HEK293 (cell line): Measurements from ENCODE around the gene TPP1.

Source experiments
- CTCF ChIA-PET: fragments of 350-600 bp; formaldehyde crosslinking; extraction: SDS; loops from one replicate; lab custom pipeline; 2021; ENCODE audit warnings: antibody characterized with exemption; lab: Yijun Ruan, JAX
- POLR2A ChIA-PET: fragments of 300-600 bp; formaldehyde crosslinking; extraction: SDS; loops from one replicate; lab custom pipeline; 2020; ENCODE audit warnings: antibody characterized with exemption, inconsistent platforms; lab: Yijun Ruan, JAX
- H3K27ac ChIP-seq: fragments of 200-500 bp; sonication (Bioruptor generic); 2 replicates; pipeline ENCODE4 v1.5.1; 2014; ENCODE audit warnings: low read depth, low read length, control low read depth, inconsistent platforms; ENCODE audit errors: extremely low read depth
- H3K36me3 ChIP-seq, 2 experiments: fragments of 200-500 bp in 1 of 2; sonication (Bioruptor generic) in 1 of 2; 1 replicate in 1 of 2; 2 replicates in 1 of 2; pipeline ENCODE4 v1.5.1; 2014 to 2017; ENCODE audit warnings: inconsistent platforms in 2 of 2, low read length in 2 of 2; ENCODE audit not compliant: control insufficient read depth in 2 of 2, insufficient read depth in 1 of 2
- H3K4me1 ChIP-seq: fragments of 200-500 bp; sonication (Bioruptor generic); 2 replicates; pipeline ENCODE4 v1.5.1; 2014; ENCODE audit warnings: mild to moderate bottlenecking, low read length, inconsistent platforms; ENCODE audit not compliant: control insufficient read depth, insufficient read depth
- H3K4me3 ChIP-seq: 2 replicates; pipeline ENCODE4 v1.5.1; 2011; ENCODE audit warnings: low read depth, mild to moderate bottlenecking, control low read depth, low read length, moderate library complexity
- H3K9me3 ChIP-seq: fragments of 200-500 bp; sonication (Bioruptor generic); 2 replicates; pipeline ENCODE4 v1.5.1; 2014; ENCODE audit warnings: low read depth, low read length, inconsistent platforms; ENCODE audit not compliant: control insufficient read depth, insufficient read depth
- CTCF ChIP-seq: fragments of 450-650 bp; formaldehyde crosslinking; IDR thresholded peaks from 2 replicates; pipeline ENCODE4 v1.5.1; 2016; ENCODE audit warnings: missing biosample characterization, missing genetic modification characterization
- GLIS2 ChIP-seq: fragments of 450-650 bp; formaldehyde crosslinking; IDR thresholded peaks from 2 replicates; pipeline ENCODE4 v1.5.1; 2016; ENCODE audit warnings: missing biosample characterization, missing genetic modification characterization
- MZF1 ChIP-seq: fragments of 450-650 bp; formaldehyde crosslinking; IDR thresholded peaks from 2 replicates; pipeline ENCODE4 v1.5.1; 2017; ENCODE audit warnings: missing biosample characterization, missing genetic modification characterization, borderline replicate concordance
- SP3 ChIP-seq: fragments of 450-650 bp; formaldehyde crosslinking; IDR thresholded peaks from 2 replicates; pipeline ENCODE4 v1.5.1; 2016; ENCODE audit warnings: missing biosample characterization, missing genetic modification characterization
- ZBTB11 ChIP-seq: fragments of 450-650 bp; formaldehyde crosslinking; conservative IDR thresholded peaks from 2 replicates; pipeline ENCODE4 v1.5.1; 2016; ENCODE audit warnings: low read depth, missing biosample characterization, missing genetic modification characterization
- ZBTB21 ChIP-seq: fragments of 450-650 bp; formaldehyde crosslinking; IDR thresholded peaks from 2 replicates; pipeline ENCODE4 v1.5.1; 2017; ENCODE audit warnings: missing biosample characterization, missing genetic modification characterization
- ZNF133 ChIP-seq: fragments of 450-650 bp; formaldehyde crosslinking; IDR thresholded peaks from 2 replicates; pipeline ENCODE4 v1.5.1; 2016; ENCODE audit warnings: missing biosample characterization, missing genetic modification characterization
- ZNF138 ChIP-seq: fragments of 450-650 bp; formaldehyde crosslinking; IDR thresholded peaks from 2 replicates; pipeline ENCODE4 v1.5.1; 2016; ENCODE audit warnings: missing biosample characterization, missing genetic modification characterization, borderline replicate concordance
- ZNF169 ChIP-seq: fragments of 450-650 bp; formaldehyde crosslinking; IDR thresholded peaks from 2 replicates; pipeline ENCODE4 v1.5.1; 2016; ENCODE audit warnings: missing biosample characterization, missing genetic modification characterization
- ZNF2 ChIP-seq: fragments of 450-650 bp; formaldehyde crosslinking; IDR thresholded peaks from 2 replicates; pipeline ENCODE4 v1.5.1; 2016; ENCODE audit warnings: missing biosample characterization, missing genetic modification characterization
- ZNF211 ChIP-seq: fragments of 450-650 bp; formaldehyde crosslinking; IDR thresholded peaks from 2 replicates; pipeline ENCODE4 v1.5.1; 2016; ENCODE audit warnings: low read depth, missing biosample characterization, missing genetic modification characterization
- ZNF433 ChIP-seq: fragments of 450-650 bp; formaldehyde crosslinking; IDR thresholded peaks from 2 replicates; pipeline ENCODE4 v1.5.1; 2016; ENCODE audit warnings: missing biosample characterization, missing genetic modification characterization, low read depth
- ZNF548 ChIP-seq: fragments of 450-650 bp; formaldehyde crosslinking; IDR thresholded peaks from 2 replicates; pipeline ENCODE4 v1.5.1; 2016; ENCODE audit warnings: missing biosample characterization, missing genetic modification characterization
- ZNF549 ChIP-seq: fragments of 450-650 bp; IDR thresholded peaks from 2 replicates; pipeline ENCODE4 v1.5.1; 2018; ENCODE audit warnings: missing biosample characterization, missing genetic modification characterization, mild to moderate bottlenecking, inconsistent platforms, moderate library complexity
- ZNF660 ChIP-seq: fragments of 450-650 bp; IDR thresholded peaks from 2 replicates; pipeline ENCODE4 v1.5.1; 2018; ENCODE audit warnings: missing biosample characterization, mild to moderate bottlenecking, missing genetic modification characterization
- ZXDB ChIP-seq: fragments of 450-650 bp; formaldehyde crosslinking; IDR thresholded peaks from 2 replicates; pipeline ENCODE4 v1.5.1; 2016; ENCODE audit warnings: missing biosample characterization, missing genetic modification characterization
- TF ChIP-seq, protein P1 (sequence below): IDR thresholded peaks from 2 replicates; pipeline ENCODE4 v1.6.1; 2011; ENCODE audit warnings: mild to moderate bottlenecking, low read depth, low read length, borderline replicate concordance
- TF ChIP-seq, protein P2 (sequence below): fragments of 450-650 bp; formaldehyde crosslinking; IDR thresholded peaks from 2 replicates; pipeline ENCODE4 v1.5.1; 2016; ENCODE audit warnings: missing biosample characterization, missing genetic modification characterization

TPP1 gene

DNA sequence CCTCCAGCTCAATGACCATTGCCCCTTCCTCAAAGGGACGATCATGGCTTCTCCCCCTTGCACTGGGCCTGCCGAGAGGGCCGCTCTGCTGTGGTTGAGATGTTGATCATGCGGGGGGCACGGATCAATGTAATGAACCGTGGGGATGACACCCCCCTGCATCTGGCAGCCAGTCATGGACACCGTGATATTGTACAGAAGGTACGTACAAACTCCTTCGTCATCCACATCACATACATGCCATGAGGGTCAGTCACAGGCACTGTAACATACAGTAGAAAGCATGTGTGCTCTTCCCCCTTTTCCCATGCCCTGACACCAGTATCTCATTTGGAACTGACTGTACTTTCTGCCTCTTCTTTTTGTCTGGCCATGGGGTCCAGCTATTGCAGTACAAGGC, 11.2 kb downstream of the TPP1 start:
- ChIA-PET CTCF (interaction anchor here (1.3 kb wide), 1 partner anchor 9 kb away, joined by 4 read pairs; no protein-coding TSS in a partner anchor), POLR2A (interaction anchor here (1.3 to 1.5 kb wide), 2 partner anchors 75 to 127 kb away, joined by 6 to 7 read pairs; partner anchors contain the start of genes ARFIP2, MRPL17 and TIMM10B)
- no peak overlapping the region for H3K4me3 ChIP-seq
- no peaks in the 10 kb centered on the region for H3K4me1 ChIP-seq
- H3K36me3 ChIP-seq, result peaks cover 0 to 46% of the 10 kb centered on the region in 2 experiments; a peak in 1 of 3 replicates
- H3K9me3 ChIP-seq, result no peaks in the 10 kb centered on the region
- TF ChIP-seq, protein P1, sequence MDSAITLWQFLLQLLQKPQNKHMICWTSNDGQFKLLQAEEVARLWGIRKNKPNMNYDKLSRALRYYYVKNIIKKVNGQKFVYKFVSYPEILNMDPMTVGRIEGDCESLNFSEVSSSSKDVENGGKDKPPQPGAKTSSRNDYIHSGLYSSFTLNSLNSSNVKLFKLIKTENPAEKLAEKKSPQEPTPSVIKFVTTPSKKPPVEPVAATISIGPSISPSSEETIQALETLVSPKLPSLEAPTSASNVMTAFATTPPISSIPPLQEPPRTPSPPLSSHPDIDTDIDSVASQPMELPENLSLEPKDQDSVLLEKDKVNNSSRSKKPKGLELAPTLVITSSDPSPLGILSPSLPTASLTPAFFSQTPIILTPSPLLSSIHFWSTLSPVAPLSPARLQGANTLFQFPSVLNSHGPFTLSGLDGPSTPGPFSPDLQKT, result no peak
- TF ChIP-seq ZNF133 (tag by site-specific recombination) (no peak), ZNF548 (no peak), ZNF138 (tag by site-specific recombination) (no peak), ZXDB (tag by site-specific recombination) (no peak), ZNF169 (tag by site-specific recombination) (no peak), ZNF2 (tag by site-specific recombination) (no peak), ZNF549 (tag by site-specific recombination) (no peak), ZBTB11 (tag by site-specific recombination) (no peak), ZNF211 (no peak), GLIS2 (no peak), ZNF433 (tag by site-specific recombination) (no peak), MZF1 (tag by site-specific recombination) (no peak), ZNF660 (tag by site-specific recombination) (no peak), SP3 (tag by site-specific recombination) (no peak), CTCF (tag by site-specific recombination) (no peak), ZBTB21 (tag by site-specific recombination) (no peak)
- TF ChIP-seq, protein P2, sequence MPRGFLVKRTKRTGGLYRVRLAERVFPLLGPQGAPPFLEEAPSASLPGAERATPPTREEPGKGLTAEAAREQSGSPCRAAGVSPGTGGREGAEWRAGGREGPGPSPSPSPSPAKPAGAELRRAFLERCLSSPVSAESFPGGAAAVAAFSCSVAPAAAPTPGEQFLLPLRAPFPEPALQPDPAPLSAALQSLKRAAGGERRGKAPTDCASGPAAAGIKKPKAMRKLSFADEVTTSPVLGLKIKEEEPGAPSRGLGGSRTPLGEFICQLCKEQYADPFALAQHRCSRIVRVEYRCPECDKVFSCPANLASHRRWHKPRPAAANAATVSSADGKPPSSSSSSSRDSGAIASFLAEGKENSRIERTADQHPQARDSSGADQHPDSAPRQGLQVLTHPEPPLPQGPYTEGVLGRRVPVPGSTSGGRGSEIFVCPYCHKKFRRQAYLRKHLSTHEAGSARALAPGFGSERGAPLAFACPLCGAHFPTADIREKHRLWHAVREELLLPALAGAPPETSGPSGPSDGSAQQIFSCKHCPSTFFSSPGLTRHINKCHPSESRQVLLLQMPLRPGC (tag by site-specific recombination), result no peak
- H3K27ac ChIP-seq, result no peak overlapping the region
